SU-DHL-6 (cell line): ENCODE results near the gene UTP18.
"Not testable (repeated sequence)": the region's sequence is repeated elsewhere in the genome, so short reads cannot be mapped to it uniquely, and the experiment has no call there.

Experiments used
- CTCF ChIP-seq: fragments of 200-600 bp; sonication (generic); IDR thresholded peaks from one replicate; pipeline ENCODE4 v1.5.1; 2017; ENCODE audit warnings: antibody characterized with exemption, mild to moderate bottlenecking, low read length, moderate library complexity; ENCODE audit not compliant: insufficient read depth, poor library complexity, severe bottlenecking
- EZH2phosphoT487 ChIP-seq: fragments of 200-600 bp; sonication (generic), shearing (Covaris generic); conservative IDR thresholded peaks from 2 replicates; pipeline ENCODE4 v1.6.1; 2018; ENCODE audit warnings: mild to moderate bottlenecking, antibody characterized with exemption, low read length, moderate library complexity, mixed read lengths

GRCh38 chr17:51330861-51331503 lies 70.6 kb downstream of the UTP18 start:
- not testable (repeated sequence) for TF ChIP-seq CTCF, EZH2phosphoT487
